NCI-H187 treated with DMSO at 0.1 percent for 48 hours (cell line): ENCODE data around the gene SLC12A6.
A peak's percentile ranks its signal among the peaks of the same experiment; 100 is the strongest.

Experiments
- DNase-seq: peaks from one replicate; lab custom pipeline; 2025; lab: John Stamatoyannopoulos, UW

SLC12A6 gene

GRCh38 chr15:34259566-34259965 lies 78.0 kb downstream of the SLC12A6 start:
- DNase-seq, result no peak

- no peak for DNase-seq
These were observed 79.4 kb downstream of the SLC12A6 start for GRCh38 chr15:34258151-34258550.

- DNase-seq, result no peak
These were observed 85.0 kb downstream of the SLC12A6 start for GRCh38 chr15:34252545-34252944.

- DNase-seq, result no peak
These were observed 89.4 kb downstream of the SLC12A6 start for GRCh38 chr15:34248190-34248589.

- DNase-seq, result no peak
These were observed 91.2 kb downstream of the SLC12A6 start for GRCh38 chr15:34246276-34246976.

GRCh38 chr15:34243226-34243625 lies 94.4 kb downstream of the SLC12A6 start:
- DNase-seq, result no peak

GRCh38 chr15:34242331-34242710 lies 95.3 kb downstream of the SLC12A6 start:
- DNase-seq, result no peak

- no peak for DNase-seq
These were observed 95.9 kb downstream of the SLC12A6 start for GRCh38 chr15:34241376-34242330.

- no peak for DNase-seq
These were observed 97.0 kb downstream of the SLC12A6 start for GRCh38 chr15:34240537-34240936.

- no peak for DNase-seq
These were observed 98.3 kb downstream of the SLC12A6 start for GRCh38 chr15:34239151-34239808.

GRCh38 chr15:34233614-34234013 lies 104.0 kb downstream of the SLC12A6 start:
- DNase-seq, result peak; percentile 6

GRCh38 chr15:34223904-34224596 lies 113.5 kb downstream of the SLC12A6 start:
- DNase-seq, result no peak

- no peak for DNase-seq
These were observed 119.9 kb downstream of the SLC12A6 start for GRCh38 chr15:34217587-34218225.

GRCh38 chr15:34216527-34217270 lies 120.9 kb downstream of the SLC12A6 start:
- no peak for DNase-seq

- no peak for DNase-seq
These were observed 123.4 kb downstream of the SLC12A6 start for GRCh38 chr15:34214135-34214534.

GRCh38 chr15:34213690-34214089 lies 123.9 kb downstream of the SLC12A6 start:
- no peak for DNase-seq

- peak; percentile 26 for DNase-seq
These were observed 127.9 kb downstream of the SLC12A6 start, which contains the start of gene KATNBL1 for GRCh38 chr15:34209421-34210282. Gene KATNBL1 (minus strand): TSS chr15:34210096. CDS start chr15:34163676, 46,420 bp downstream.

- DNase-seq, result no peak
These were observed 131.6 kb downstream of the SLC12A6 start for GRCh38 chr15:34206011-34206410.

GRCh38 chr15:34203936-34204335 lies 133.6 kb downstream of the SLC12A6 start:
- no peak for DNase-seq

GRCh38 chr15:34203305-34203704 lies 134.3 kb downstream of the SLC12A6 start:
- no peak for DNase-seq
